ENCODE results near the gene RAD51B. TPM values are rescaled to one million over a fixed set of nuclear protein-coding genes. Genes with fewer than 3 reads are reported as not detected.

The RAD51B gene
- total RNA-seq, 1 donor from 2014 or later, result 28.5 TPM

- Histone ChIP-seq H3K4me3 (no peak overlapping the region), H3K27ac (peak overlapping the region; percentile 96), H3K9me3 (no peaks in the 10 kb centered on the region), H3K36me3 (no peaks in the 10 kb centered on the region), H3K4me1 (peaks cover 88% of the 10 kb centered on the region), H3K27me3 (no peaks in the 10 kb centered on the region)
- peak; percentile 61 to 83 for DNase-seq (ENCODE audit: extremely low spot score in 2 of 2)
- TF ChIP-seq, protein P1, sequence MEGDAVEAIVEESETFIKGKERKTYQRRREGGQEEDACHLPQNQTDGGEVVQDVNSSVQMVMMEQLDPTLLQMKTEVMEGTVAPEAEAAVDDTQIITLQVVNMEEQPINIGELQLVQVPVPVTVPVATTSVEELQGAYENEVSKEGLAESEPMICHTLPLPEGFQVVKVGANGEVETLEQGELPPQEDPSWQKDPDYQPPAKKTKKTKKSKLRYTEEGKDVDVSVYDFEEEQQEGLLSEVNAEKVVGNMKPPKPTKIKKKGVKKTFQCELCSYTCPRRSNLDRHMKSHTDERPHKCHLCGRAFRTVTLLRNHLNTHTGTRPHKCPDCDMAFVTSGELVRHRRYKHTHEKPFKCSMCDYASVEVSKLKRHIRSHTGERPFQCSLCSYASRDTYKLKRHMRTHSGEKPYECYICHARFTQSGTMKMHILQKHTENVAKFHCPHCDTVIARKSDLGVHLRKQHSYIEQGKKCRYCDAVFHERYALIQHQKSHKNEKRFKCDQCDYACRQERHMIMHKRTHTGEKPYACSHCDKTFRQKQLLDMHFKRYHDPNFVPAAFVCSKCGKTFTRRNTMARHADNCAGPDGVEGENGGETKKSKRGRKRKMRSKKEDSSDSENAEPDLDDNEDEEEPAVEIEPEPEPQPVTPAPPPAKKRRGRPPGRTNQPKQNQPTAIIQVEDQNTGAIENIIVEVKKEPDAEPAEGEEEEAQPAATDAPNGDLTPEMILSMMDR (IDR thresholded peaks at IDR 0.05), result no peak
- no peak for TF ChIP-seq POLR2AphosphoS5 (IDR thresholded peaks at IDR 0.05; ENCODE audit: insufficient read depth in 1 of 2, low read depth in 1 of 2)
- TF ChIP-seq POLR2A (IDR thresholded peaks at IDR 0.05), result no peak
- intact Hi-C loops (cut with DNase I), result no loop called here
Measured at GRCh38 chr14:68552075-68552474, 732.5 kb downstream of the RAD51B start.

- intact Hi-C loops (cut with DNase I), result no loop called here
- H3K9me3 ChIP-seq, result no peaks in the 10 kb centered on the region
- H3K4me3 ChIP-seq, result no peak overlapping the region
- no peaks in the 10 kb centered on the region for H3K27me3 ChIP-seq
- H3K36me3 ChIP-seq, result no peaks in the 10 kb centered on the region
- DNase-seq (ENCODE audit: extremely low spot score in 2 of 2), result no peak
- peak overlapping the region; percentile 96 for H3K27ac ChIP-seq
- peak in 1 of 2 donors; percentile 27 for TF ChIP-seq POLR2AphosphoS5 (IDR thresholded peaks at IDR 0.05; ENCODE audit: insufficient read depth in 1 of 2, low read depth in 1 of 2)
- TF ChIP-seq, protein P1 (IDR thresholded peaks at IDR 0.05), result no peak
- peaks cover 82% of the 10 kb centered on the region for H3K4me1 ChIP-seq
Measured at GRCh38 chr14:68552602-68553001, 733.0 kb downstream of the RAD51B start.

- Histone ChIP-seq H3K4me1 (peaks cover 75% of the 10 kb centered on the region), H3K27ac (peak overlapping the region; percentile 96), H3K9me3 (no peaks in the 10 kb centered on the region), H3K27me3 (no peaks in the 10 kb centered on the region), H3K4me3 (no peak overlapping the region), H3K36me3 (no peaks in the 10 kb centered on the region)
- intact Hi-C loops (cut with DNase I), result no loop called here
- peak in 1 of 2 donors; percentile 86 for DNase-seq (ENCODE audit: extremely low spot score in 2 of 2)
- TF ChIP-seq, protein P1 (IDR thresholded peaks at IDR 0.05), result no peak
- TF ChIP-seq POLR2A (IDR thresholded peaks at IDR 0.05) (no peak), POLR2AphosphoS5 (IDR thresholded peaks at IDR 0.05; ENCODE audit: insufficient read depth in 1 of 2, low read depth in 1 of 2) (no peak)
Measured at GRCh38 chr14:68553311-68553710, 733.7 kb downstream of the RAD51B start.

DNA sequence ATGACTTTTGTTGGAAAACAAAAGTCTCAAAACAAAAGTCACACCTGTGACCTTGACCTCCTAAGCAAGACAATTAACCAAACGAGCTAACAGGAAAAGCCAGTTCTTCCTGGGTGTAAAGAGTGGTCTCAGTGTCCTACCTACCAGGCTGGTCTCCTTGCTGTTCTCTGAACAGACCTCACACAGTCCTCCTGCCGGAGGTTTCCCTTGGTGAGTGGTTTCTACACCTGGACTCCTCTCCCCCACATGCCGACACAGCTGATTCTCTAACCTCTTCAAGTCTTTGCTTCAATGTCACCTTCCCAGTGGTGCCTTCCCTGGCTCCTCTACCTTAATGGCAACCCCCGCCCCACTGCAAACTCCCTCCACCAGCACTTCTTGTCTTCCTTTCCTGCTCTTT lies 734.7 kb downstream of the RAD51B start:
- Histone ChIP-seq H3K4me1 (peaks cover 66% of the 10 kb centered on the region), H3K36me3 (no peaks in the 10 kb centered on the region), H3K27me3 (no peaks in the 10 kb centered on the region), H3K4me3 (no peak overlapping the region), H3K27ac (peak overlapping the region; percentile 96), H3K9me3 (no peaks in the 10 kb centered on the region)
- peak in 1 of 2 donors; percentile 82 for DNase-seq (ENCODE audit: extremely low spot score in 2 of 2)
- intact Hi-C loops (cut with DNase I), result no loop called here
- TF ChIP-seq POLR2AphosphoS5 (IDR thresholded peaks at IDR 0.05; ENCODE audit: insufficient read depth in 1 of 2, low read depth in 1 of 2) (no peak), POLR2A (IDR thresholded peaks at IDR 0.05) (no peak)
- TF ChIP-seq, protein P1 (IDR thresholded peaks at IDR 0.05), result no peak

DNA sequence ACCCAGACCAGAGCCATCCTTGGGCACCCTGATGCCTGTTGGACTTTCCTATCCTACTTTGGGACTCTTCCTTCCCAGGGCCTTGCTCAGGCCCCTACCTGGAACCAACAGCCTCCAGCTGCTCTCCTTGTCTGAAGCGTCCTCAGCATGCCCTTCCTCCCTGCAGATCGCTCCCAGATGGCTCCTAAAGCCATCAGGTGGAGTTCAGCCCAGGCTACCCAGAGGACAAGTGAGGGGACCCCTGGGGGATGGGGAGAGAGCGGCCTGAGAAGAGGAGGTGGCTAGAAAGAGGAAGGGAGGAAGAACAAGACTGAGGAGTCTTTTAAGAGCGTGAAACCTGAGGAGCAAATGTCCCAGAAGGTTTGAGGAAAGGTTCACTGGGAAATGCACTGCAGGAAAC lies 736.7 kb downstream of the RAD51B start:
- TF ChIP-seq POLR2A (IDR thresholded peaks at IDR 0.05) (no peak), POLR2AphosphoS5 (IDR thresholded peaks at IDR 0.05; ENCODE audit: insufficient read depth in 1 of 2, low read depth in 1 of 2) (no peak)
- TF ChIP-seq, protein P1 (IDR thresholded peaks at IDR 0.05), result no peak
- Histone ChIP-seq H3K36me3 (no peaks in the 10 kb centered on the region), H3K4me3 (no peak overlapping the region), H3K4me1 (peaks cover 46% of the 10 kb centered on the region), H3K9me3 (no peaks in the 10 kb centered on the region), H3K27me3 (no peaks in the 10 kb centered on the region), H3K27ac (peak overlapping the region; percentile 96)
- intact Hi-C loops (cut with DNase I), result no loop called here
- DNase-seq (ENCODE audit: extremely low spot score in 2 of 2), result no peak

All from vagina (tissue), 2 donors.